Upper lobe of right lung (tissue), 1 donor: ENCODE results near the gene MED12L. TPM values are rescaled to one million over a fixed set of nuclear protein-coding genes. Genes with fewer than 3 reads are reported as not detected.

Experiments used
- ATAC-seq: fragments of 200-7000 bp; cut with Tn5 transposase; one replicate; pipeline ENCODE4 v1.9.1; 2020; ENCODE audit warnings: mild to moderate bottlenecking, moderate library complexity
- DNase-seq: peaks from one replicate; pipeline ENCODE4 v3.0.0-alpha.2; 2020
- H3K27ac ChIP-seq: fragments of 200-600 bp; one replicate; pipeline ENCODE4 v1.8.0; 2022
- H3K27me3 ChIP-seq: fragments of 200-600 bp; one replicate; pipeline ENCODE4 v1.8.0; 2022; ENCODE audit warnings: mild to moderate bottlenecking
- H3K36me3 ChIP-seq: fragments of 200-600 bp; one replicate; pipeline ENCODE4 v1.8.0; 2022
- H3K4me1 ChIP-seq: fragments of 200-600 bp; one replicate; pipeline ENCODE4 v1.8.0; 2022
- H3K4me3 ChIP-seq: fragments of 200-600 bp; one replicate; pipeline ENCODE4 v1.8.0; 2022; ENCODE audit warnings: mild to moderate bottlenecking
- H3K9me3 ChIP-seq: fragments of 200-600 bp; one replicate; pipeline ENCODE4 v1.8.0; 2022
- CTCF ChIP-seq: fragments of 200-600 bp; IDR thresholded peaks from one replicate; pipeline ENCODE4 v1.8.0; 2022; ENCODE audit warnings: antibody characterized with exemption
- intact Hi-C: fragments of 100-400 bp; cut with DNase I; formaldehyde crosslinking; loops from one replicate; pipeline ENCODE4 v1.11.0; 2022
- total RNA-seq: library from RNA; stranded (reverse); fragmentation: NEBNext Ultra II Directional; extraction: Animal tissue kit (Norgen Biotek cat#: 25700); gene quantifications from one replicate; pipeline ENCODE4 v1.2.1, GENCODE V29; 2021
- donor health status: DM: no; HTN: yes; CAD: no; lungs with severe emphysema.

Gene MED12L
- total RNA-seq, 1 donor from 2014 or later: 0.69 TPM

GRCh38 chr3:151093905-151094304 lies 8.4 kb downstream of the MED12L start:
- no peaks in the 10 kb centered on the region for H3K27me3 ChIP-seq
- H3K4me1 ChIP-seq: no peaks in the 10 kb centered on the region
- no peak for TF ChIP-seq CTCF
- no peak overlapping the region for H3K4me3 ChIP-seq
- no peak overlapping the region for H3K27ac ChIP-seq
- ATAC-seq (no peak), DNase-seq (no peak)
- no peaks in the 10 kb centered on the region for H3K36me3 ChIP-seq
- no peaks in the 10 kb centered on the region for H3K9me3 ChIP-seq
- intact Hi-C loops: no loop called here

- intact Hi-C loops: no loop called here
- ATAC-seq: peak; percentile 54
- Histone ChIP-seq H3K36me3 (no peaks in the 10 kb centered on the region), H3K4me1 (no peaks in the 10 kb centered on the region), H3K4me3 (no peak overlapping the region), H3K27ac (no peak overlapping the region), H3K9me3 (no peaks in the 10 kb centered on the region), H3K27me3 (peaks cover 8% of the 10 kb centered on the region)
- no peak for TF ChIP-seq CTCF
- DNase-seq: no peak
Measured at GRCh38 chr3:151096716-151097115, 11.3 kb downstream of the MED12L start.

GRCh38 chr3:151100076-151100475 lies 14.6 kb downstream of the MED12L start:
- Histone ChIP-seq H3K27me3 (peaks cover 11% of the 10 kb centered on the region), H3K4me3 (no peak overlapping the region), H3K4me1 (no peaks in the 10 kb centered on the region), H3K27ac (no peak overlapping the region), H3K36me3 (no peaks in the 10 kb centered on the region), H3K9me3 (no peaks in the 10 kb centered on the region)
- no peak for DNase-seq
- intact Hi-C loops: no loop called here
- no peak for TF ChIP-seq CTCF
- no peak for ATAC-seq

- no peaks in the 10 kb centered on the region for H3K4me1 ChIP-seq
- TF ChIP-seq CTCF: no peak
- no peaks in the 10 kb centered on the region for H3K9me3 ChIP-seq
- intact Hi-C loops: no loop called here
- H3K4me3 ChIP-seq: no peak overlapping the region
- no peak overlapping the region for H3K27ac ChIP-seq
- DNase-seq (no peak), ATAC-seq (no peak)
- peaks cover 11% of the 10 kb centered on the region for H3K27me3 ChIP-seq
- H3K36me3 ChIP-seq: no peaks in the 10 kb centered on the region
Measured at GRCh38 chr3:151101270-151101969, 16.0 kb downstream of the MED12L start.

GRCh38 chr3:151106311-151106710 lies 20.8 kb downstream of the MED12L start:
- no peak for DNase-seq
- no peaks in the 10 kb centered on the region for H3K9me3 ChIP-seq
- TF ChIP-seq CTCF: no peak
- intact Hi-C loops: no loop called here
- no peak overlapping the region for H3K4me3 ChIP-seq
- H3K4me1 ChIP-seq: no peaks in the 10 kb centered on the region
- H3K27ac ChIP-seq: no peak overlapping the region
- ATAC-seq: no peak
- no peaks in the 10 kb centered on the region for H3K36me3 ChIP-seq
- peaks cover 4% of the 10 kb centered on the region for H3K27me3 ChIP-seq

GRCh38 chr3:151107177-151107576 lies 21.7 kb downstream of the MED12L start:
- DNase-seq: no peak
- intact Hi-C loops: no loop called here
- H3K36me3 ChIP-seq: no peaks in the 10 kb centered on the region
- no peak for ATAC-seq
- no peak for TF ChIP-seq CTCF
- H3K9me3 ChIP-seq: no peaks in the 10 kb centered on the region
- no peak overlapping the region for H3K4me3 ChIP-seq
- H3K4me1 ChIP-seq: no peaks in the 10 kb centered on the region
- H3K27me3 ChIP-seq: no peaks in the 10 kb centered on the region
- H3K27ac ChIP-seq: no peak overlapping the region
